Stimulated activated CD4-positive, alpha-beta T cell treated with anti-CD3 and anti-CD28 coated beads, TNF-alpha, amount 100 ng/mL, for 48 hours (primary cell): Measurements from ENCODE around the gene WBP1.
A peak's percentile ranks its signal among the peaks of the same experiment; 100 is the strongest.
"Not testable (repeated sequence)": the region's sequence is repeated elsewhere in the genome, so short reads cannot be mapped to it uniquely, and the experiment has no call there.

ENCODE experiments used
- DNase-seq, 3 donors: peaks; one replicate each; pipeline ENCODE4 v3.0.0-alpha.2; 2020; ENCODE audit warnings: low read depth in 3 of 3

The WBP1 gene

GRCh38 chr2:74454654-74455511, 3.4 kb upstream of the WBP1 start, which contains the start of gene INO80B:
Gene INO80B, plus strand, starts transcription at chr2:74455087. Its CDS starts 30 bp downstream, at chr2:74455117.
- DNase-seq: peak; percentile 92 to 97 (median 95)

DNA sequence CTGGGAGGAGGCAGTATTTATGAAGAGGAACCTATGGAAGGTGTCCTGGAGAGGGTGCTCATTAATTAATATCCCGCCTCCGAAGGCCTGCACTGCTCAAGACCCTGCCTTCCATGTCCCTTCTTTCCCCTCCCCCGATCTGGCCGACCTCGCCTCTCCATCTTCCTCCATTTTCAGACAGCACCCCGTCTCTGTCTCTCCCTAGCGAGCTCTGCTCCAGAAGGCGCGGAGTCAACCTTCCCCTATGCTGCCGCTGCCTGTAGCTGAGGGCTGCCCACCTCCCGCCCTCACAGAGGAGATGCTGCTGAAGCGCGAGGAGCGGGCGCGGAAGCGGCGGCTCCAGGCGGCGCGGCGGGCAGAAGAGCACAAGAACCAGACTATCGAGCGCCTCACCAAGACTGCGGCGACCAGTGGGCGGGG, 1.1 kb upstream of the WBP1 start:
- no peak for DNase-seq

- DNase-seq: peak; percentile 52 to 77 (median 66)
Observed at GRCh38 chr2:74457549-74458131, 598 bp upstream of the WBP1 start.

GRCh38 chr2:74458938-74459363, 713 bp downstream of the WBP1 start:
- DNase-seq: no peak

- DNase-seq: not testable (repeated sequence)
Observed at GRCh38 chr2:74459503-74460118, 1.4 kb downstream of the WBP1 start.

DNA sequence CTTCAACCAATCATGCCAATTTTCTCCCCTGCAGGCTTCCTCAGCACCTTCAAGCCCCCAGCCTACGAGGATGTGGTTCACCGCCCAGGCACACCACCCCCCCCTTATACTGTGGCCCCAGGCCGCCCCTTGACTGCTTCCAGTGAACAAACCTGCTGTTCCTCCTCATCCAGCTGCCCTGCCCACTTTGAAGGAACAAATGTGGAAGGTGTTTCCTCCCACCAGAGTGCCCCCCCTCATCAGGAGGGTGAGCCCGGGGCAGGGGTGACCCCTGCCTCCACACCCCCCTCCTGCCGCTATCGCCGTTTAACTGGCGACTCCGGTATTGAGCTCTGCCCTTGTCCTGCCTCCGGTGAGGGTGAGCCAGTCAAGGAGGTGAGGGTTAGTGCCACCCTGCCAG, 1.9 kb downstream of the WBP1 start:
- DNase-seq: not testable (repeated sequence)

- no peak for DNase-seq
Observed at GRCh38 chr2:74461187-74462053, 3.2 kb downstream of the WBP1 start.

DNA sequence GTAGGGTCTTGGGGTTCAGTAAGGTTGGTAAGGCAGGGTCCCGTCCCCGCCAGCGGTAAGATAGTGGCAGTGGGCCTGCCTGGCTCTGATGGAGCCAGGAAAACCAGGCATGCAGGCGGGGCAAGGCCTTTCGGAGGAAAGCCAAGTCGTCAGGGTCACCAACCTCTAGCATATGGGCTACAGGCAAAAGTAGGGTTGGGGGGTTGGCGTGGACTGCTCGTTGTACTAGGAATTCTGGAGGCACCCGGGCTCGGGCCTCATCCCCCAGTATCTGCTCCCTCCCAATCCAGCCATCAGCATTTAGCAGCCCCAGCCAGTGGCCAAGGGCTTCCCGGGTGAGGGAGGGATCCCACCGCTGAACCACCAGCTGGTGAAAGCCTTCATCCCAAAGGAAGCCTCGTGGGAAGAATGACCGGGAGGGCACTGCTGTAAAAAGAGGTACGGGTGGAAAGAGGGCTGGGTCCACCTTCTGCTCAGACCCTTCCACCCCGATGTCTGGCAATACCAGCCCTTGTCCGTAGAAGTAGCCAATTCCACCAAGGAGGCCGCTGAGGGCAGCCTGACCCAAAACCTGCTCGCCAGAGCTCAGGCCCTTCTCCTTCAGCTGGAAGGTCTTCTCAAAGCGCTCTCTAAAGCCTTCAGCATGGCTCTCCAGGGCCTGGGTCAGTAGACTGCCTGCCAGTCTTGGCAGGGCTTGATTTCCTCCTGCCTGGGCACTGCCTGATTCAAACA, 4.0 kb downstream of the WBP1 start:
- DNase-seq: no peak

DNA sequence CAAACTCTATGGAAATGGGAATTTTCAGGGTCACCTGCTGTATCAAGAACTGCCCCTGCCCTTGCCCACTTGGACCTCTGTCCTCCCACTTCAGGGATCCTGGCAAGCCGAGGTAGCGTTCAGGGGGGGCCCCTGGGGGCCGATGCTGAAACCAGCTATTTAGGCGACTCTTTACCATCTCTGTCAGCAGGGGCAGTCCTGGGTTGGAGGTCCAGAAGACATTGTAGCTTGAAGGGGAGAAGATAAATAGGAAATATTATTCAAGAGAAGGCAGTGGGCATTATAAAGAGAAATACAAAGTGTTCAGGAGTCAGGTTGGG, 4.5 kb downstream of the WBP1 start:
- no peak for DNase-seq

- no peak for DNase-seq
Observed at GRCh38 chr2:74464406-74464805, 6.2 kb downstream of the WBP1 start.

- not testable (repeated sequence) for DNase-seq
Observed at GRCh38 chr2:74470742-74471141, 12.5 kb downstream of the WBP1 start.

DNA sequence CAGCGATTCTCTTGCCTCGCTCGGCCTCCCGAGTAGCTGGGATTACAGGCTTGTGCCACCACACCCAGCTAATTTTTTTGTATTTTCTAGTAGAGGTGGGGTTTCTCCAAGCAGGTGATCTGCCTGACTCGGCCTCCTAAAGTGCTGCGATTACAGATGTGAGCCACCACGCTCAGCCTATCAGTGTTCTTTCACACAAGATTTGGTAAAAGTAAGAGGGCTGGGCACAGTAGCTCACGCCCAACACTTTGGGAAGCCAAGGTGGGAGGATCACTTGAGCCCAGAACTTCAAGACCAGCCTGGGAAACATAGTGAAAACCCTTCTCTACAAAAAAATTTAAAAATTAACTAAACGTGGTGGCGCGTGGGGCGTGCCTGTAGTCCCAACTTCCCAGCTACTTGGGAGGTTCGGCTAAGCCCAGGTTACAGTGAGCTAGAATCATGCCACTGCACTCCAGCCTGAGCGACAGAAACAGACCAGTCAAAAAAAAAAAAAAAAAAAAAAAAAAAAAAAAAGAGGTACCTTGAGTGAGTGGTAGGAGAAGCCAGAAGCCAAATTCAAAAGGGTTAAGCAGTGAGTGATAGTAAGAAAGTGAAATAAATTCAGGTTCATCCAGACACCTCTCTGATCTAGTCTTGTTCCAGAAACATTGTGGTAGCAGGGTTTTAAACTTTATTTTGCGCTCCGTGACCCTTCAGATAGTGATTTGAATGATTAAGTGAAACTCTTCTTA, 13.3 kb downstream of the WBP1 start:
- no peak for DNase-seq

- DNase-seq: peak; percentile 90 to 95 (median 94)
Observed at GRCh38 chr2:74472086-74472944, 14.1 kb downstream of the WBP1 start, which contains the start of gene MRPL53. Gene MRPL53, minus strand, starts transcription at chr2:74472680. Its CDS starts 20 bp downstream, at chr2:74472660.

GRCh38 chr2:74472945-74473258, 14.7 kb downstream of the WBP1 start:
- DNase-seq: no peak

DNA sequence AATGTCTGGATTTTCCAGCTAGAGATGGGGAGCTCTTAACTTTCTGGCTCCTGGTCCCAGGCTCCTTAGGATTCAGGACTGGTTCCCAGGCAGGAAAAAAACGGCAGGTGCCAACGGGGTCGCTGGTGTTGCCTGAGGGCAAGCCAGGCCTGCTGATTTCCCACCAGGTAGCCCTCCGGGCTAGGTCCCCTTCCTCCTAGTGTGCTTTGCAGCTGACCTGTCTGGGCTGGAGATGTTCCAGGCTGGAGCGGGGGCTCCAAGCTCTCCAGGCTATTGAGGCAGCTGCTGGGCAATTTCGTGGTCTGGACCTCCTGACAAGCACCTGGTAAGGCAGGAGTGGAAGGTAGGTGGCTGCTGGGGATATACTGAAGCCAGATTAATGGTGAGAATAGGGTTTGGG, 16.2 kb downstream of the WBP1 start:
- no peak for DNase-seq

GRCh38 chr2:74474899-74475298, 16.7 kb downstream of the WBP1 start:
- no peak for DNase-seq

- no peak for DNase-seq
Observed at GRCh38 chr2:74481431-74481830, 23.2 kb downstream of the WBP1 start.

DNA sequence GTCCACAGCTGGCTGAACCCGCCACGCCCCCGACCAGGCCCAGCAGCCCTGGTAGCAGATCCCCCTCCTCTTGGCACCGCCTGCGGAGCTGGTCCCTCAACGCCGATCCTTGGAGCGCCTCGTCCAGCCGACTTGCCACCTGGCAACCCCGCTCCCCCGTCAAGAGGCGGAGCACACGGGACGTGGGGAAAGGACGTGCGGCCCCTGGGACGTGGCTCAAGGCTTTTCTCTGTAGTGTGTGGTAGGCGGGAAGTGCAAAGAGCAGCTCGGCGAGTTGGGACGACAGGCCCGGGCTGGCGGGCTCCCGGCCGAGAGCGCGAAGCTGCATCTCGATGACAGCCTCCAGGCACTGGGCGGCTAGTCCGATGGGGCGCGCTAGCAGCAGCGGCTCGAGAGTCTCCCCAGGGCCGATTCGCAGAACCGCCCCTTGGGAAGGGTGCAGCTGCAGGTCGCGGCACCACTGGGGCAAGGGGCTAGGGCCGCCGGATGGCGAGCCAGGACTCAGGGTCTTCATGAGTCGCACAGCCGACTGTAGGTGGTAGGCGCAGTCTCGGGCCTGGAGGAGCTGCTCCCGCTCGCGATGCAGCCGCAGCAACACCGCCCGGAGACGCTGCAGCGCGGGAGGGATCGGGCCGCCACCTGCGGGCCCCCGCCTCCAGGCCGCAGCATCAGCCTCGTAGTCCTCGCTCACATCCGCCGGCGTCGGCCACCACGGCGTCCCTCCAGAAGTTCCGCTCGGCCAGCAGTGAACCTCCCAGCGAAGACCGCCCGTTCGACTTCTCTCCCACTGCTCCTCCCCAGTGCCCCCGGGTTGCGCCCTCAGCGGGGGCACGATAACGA, 23.9 kb downstream of the WBP1 start:
- no peak for DNase-seq
